Ectodermal cell (in vitro differentiated cells): ENCODE results near the gene BAG5.

Source experiments
- H3K27ac ChIP-seq: 2 replicates; pipeline ENCODE4 v1.7.0; 2013; ENCODE audit warnings: mild to moderate bottlenecking, low read depth, low read length; ENCODE audit not compliant: insufficient read depth, poor library complexity, severe bottlenecking
- H3K27me3 ChIP-seq: 2 replicates; pipeline ENCODE4 v1.7.0; 2013; ENCODE audit warnings: mild to moderate bottlenecking, low read length; ENCODE audit not compliant: insufficient read depth, control insufficient read depth, poor library complexity, severe bottlenecking
- H3K36me3 ChIP-seq: one replicate; pipeline ENCODE4 v1.7.0; 2013; ENCODE audit warnings: low read length; ENCODE audit not compliant: control insufficient read depth, insufficient read depth
- H3K4me1 ChIP-seq: one replicate; pipeline ENCODE4 v1.7.0; 2013; ENCODE audit warnings: low read length; ENCODE audit not compliant: control insufficient read depth, insufficient read depth
- H3K4me3 ChIP-seq: 2 replicates; pipeline ENCODE4 v1.7.0; 2013; ENCODE audit warnings: low read depth, low read length, control low read depth; ENCODE audit not compliant: insufficient read depth
- H3K9me3 ChIP-seq: 2 replicates; pipeline ENCODE4 v1.7.0; 2013; ENCODE audit warnings: mild to moderate bottlenecking, low read length, moderate library complexity; ENCODE audit not compliant: control insufficient read depth
- WGBS, 2 experiments: methylation state at CpG; one replicate each; pipeline ENCODE4 v1.1.7; 2013; ENCODE audit warnings: missing lambda C conversion rate in 2 of 2; 5-methylcytosine and 5-hydroxymethylcytosine counted together

The BAG5 gene

DNA sequence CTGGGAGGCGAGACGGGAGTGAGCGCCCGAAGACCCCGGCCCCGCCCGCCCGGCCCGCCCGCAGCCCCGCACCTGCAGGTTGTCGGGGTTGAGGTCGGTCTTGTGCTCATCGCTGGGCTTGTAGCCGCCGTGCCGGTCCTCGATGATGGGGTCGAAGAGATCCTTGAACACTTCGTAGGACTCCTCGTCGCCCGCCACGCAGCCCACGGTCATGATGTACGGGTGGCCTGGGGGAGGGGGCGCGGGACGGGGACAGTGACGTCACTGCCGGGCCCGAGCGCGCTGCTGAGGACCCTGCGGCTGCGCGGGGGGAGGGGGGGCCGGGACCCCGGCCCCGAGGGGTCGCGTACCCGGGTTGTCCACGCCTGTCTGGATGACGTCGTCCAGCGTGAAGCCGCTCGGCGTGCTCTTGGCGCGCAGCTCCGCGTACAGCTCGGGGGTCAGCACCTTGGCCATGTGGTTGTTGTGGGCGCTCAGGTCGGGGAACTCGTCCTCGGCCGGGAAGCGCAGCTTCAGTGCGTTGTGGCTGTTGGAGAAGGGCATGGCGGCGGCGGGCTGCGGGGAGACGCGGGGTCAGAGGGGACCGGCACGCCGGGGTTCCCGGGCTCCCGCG lies 40.4 kb downstream of the BAG5 start:
- H3K4me1 ChIP-seq: peaks cover 43% of the 10 kb centered on the region
- no peaks in the 10 kb centered on the region for H3K9me3 ChIP-seq
- H3K27me3 ChIP-seq: peaks cover 38% of the 10 kb centered on the region
- H3K36me3 ChIP-seq: no peaks in the 10 kb centered on the region
- H3K4me3 ChIP-seq: peak overlapping the region; percentile 67
- WGBS, 2 experiments: 0% methylated on average over 74 of the region's 74 CpGs
- peak overlapping the region; percentile 16 for H3K27ac ChIP-seq

DNA sequence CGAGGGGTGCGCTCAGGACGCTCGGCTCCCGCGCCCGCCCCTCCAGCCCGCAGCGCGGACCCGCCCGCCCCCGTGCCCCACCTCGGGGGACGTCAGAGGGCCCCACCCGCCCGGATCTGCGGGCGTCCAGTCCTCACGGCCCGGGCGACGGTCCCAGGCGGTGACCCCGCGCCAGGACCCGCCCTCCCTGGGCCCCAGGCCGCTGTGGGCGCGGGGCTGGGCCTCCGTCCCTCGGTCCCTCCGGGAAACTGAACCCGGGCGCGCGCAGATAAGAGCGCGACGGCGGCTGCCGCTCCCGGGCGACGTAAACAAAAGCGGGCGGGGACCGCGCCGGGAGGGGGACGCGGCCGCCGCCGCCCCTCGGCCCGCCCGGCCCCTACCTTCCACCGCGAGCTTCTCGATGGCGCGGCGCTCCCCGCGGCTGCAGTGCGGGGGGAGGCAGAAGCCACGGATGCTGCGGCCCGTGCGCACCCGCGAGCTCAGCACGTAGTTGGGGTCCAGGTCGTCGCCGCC lies 41.0 kb downstream of the BAG5 start:
- Histone ChIP-seq H3K4me3 (peak overlapping the region; percentile 67), H3K4me1 (peaks cover 43% of the 10 kb centered on the region), H3K9me3 (no peaks in the 10 kb centered on the region), H3K27ac (no peak overlapping the region), H3K27me3 (peaks cover 38% of the 10 kb centered on the region), H3K36me3 (no peaks in the 10 kb centered on the region)
- WGBS, 2 experiments: 1% methylated on average over 77 of the region's 77 CpGs

GRCh38 chr14:103520657-103521437 lies 41.6 kb downstream of the BAG5 start:
- Histone ChIP-seq H3K27ac (peak overlapping the region; percentile 59), H3K4me3 (peak overlapping the region; percentile 67), H3K4me1 (peaks cover 43% of the 10 kb centered on the region), H3K36me3 (no peaks in the 10 kb centered on the region), H3K9me3 (no peaks in the 10 kb centered on the region), H3K27me3 (peaks cover 38% of the 10 kb centered on the region)
- WGBS, 2 experiments: 4 to 6% methylated on average over 66 of the region's 66 CpGs

- Histone ChIP-seq H3K36me3 (no peaks in the 10 kb centered on the region), H3K9me3 (no peaks in the 10 kb centered on the region), H3K4me1 (peaks cover 43% of the 10 kb centered on the region), H3K27me3 (peaks cover 38% of the 10 kb centered on the region), H3K4me3 (peak overlapping the region; percentile 67), H3K27ac (no peak overlapping the region)
- 79 to 86% methylated on average over 10 of the region's 10 CpGs for WGBS, 2 experiments
Observed at GRCh38 chr14:103520269-103520656, 42.2 kb downstream of the BAG5 start.

- H3K4me3 ChIP-seq: no peak overlapping the region
- 93 to 94% methylated on average over 22 of the region's 22 CpGs for WGBS, 2 experiments
- peaks cover 37% of the 10 kb centered on the region for H3K27me3 ChIP-seq
- H3K36me3 ChIP-seq: no peaks in the 10 kb centered on the region
- no peak overlapping the region for H3K27ac ChIP-seq
- H3K4me1 ChIP-seq: peaks cover 43% of the 10 kb centered on the region
- H3K9me3 ChIP-seq: no peaks in the 10 kb centered on the region
Observed at GRCh38 chr14:103519837-103520212, 42.6 kb downstream of the BAG5 start.

GRCh38 chr14:103519043-103519836 lies 43.2 kb downstream of the BAG5 start:
- H3K4me3 ChIP-seq: no peak overlapping the region

GRCh38 chr14:103518422-103519042 lies 43.9 kb downstream of the BAG5 start:
- Histone ChIP-seq H3K27me3 (peaks cover 24% of the 10 kb centered on the region), H3K4me1 (peaks cover 36% of the 10 kb centered on the region), H3K9me3 (no peaks in the 10 kb centered on the region), H3K4me3 (no peak overlapping the region), H3K27ac (no peak overlapping the region), H3K36me3 (no peaks in the 10 kb centered on the region)
- 63 to 64% methylated on average over 9 of the region's 9 CpGs for WGBS, 2 experiments

More at GRCh38 chr14:103519043-103519836, 43.2 kb downstream of the BAG5 start:
- H3K27ac ChIP-seq: no peak overlapping the region
- no peaks in the 10 kb centered on the region for H3K9me3 ChIP-seq
- peaks cover 31% of the 10 kb centered on the region for H3K27me3 ChIP-seq
- WGBS, 2 experiments: 85 to 88% methylated on average over 13 of the region's 13 CpGs
- H3K4me1 ChIP-seq: peaks cover 38% of the 10 kb centered on the region
- H3K36me3 ChIP-seq: no peaks in the 10 kb centered on the region

- WGBS, 2 experiments: 76% methylated on average over 20 of the region's 20 CpGs
- Histone ChIP-seq H3K36me3 (no peaks in the 10 kb centered on the region), H3K4me1 (peaks cover 31% of the 10 kb centered on the region), H3K9me3 (no peaks in the 10 kb centered on the region), H3K27ac (no peak overlapping the region), H3K4me3 (no peak overlapping the region), H3K27me3 (peaks cover 18% of the 10 kb centered on the region)
Observed at GRCh38 chr14:103517721-103518421, 44.6 kb downstream of the BAG5 start.

DNA sequence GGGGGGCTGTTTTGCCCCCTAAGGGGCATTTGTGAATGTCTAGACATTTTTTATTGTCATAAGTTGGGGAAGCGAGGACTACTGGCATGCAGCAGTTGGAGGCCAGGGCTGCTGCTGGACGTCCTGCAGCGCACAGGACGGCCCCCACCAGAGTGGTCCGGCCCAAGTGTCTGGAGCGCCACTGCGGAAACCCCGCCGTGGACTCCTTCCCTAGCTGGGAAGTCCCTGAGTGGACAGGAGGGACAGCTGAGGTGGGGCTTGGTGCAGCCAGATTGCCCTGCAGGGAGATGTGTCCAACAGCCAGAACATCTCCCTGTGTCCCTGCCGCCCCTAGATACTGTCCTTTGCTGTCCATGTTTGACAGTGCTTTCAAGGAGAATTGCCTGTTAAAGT lies 45.3 kb downstream of the BAG5 start:
- peaks cover 31% of the 10 kb centered on the region for H3K4me1 ChIP-seq
- no peaks in the 10 kb centered on the region for H3K9me3 ChIP-seq
- no peak overlapping the region for H3K4me3 ChIP-seq
- no peak overlapping the region for H3K27ac ChIP-seq
- peaks cover 12% of the 10 kb centered on the region for H3K27me3 ChIP-seq
- no peaks in the 10 kb centered on the region for H3K36me3 ChIP-seq
- WGBS, 2 experiments: 94% methylated on average over 10 of the region's 10 CpGs
